Measurements from ENCODE around the gene NTSR2. TPM values are rescaled to one million over a fixed set of nuclear protein-coding genes. Genes with fewer than 3 reads are reported as not detected.

NTSR2 gene
- total RNA-seq, 1 donor from 2014 or later = not detected

- no peak overlapping the region for H3K27ac ChIP-seq (replicated peaks)
- H3K27me3 ChIP-seq (ENCODE audit: low read depth) = peaks cover 49% of the 10 kb centered on the region
- H3K36me3 ChIP-seq = no peaks in the 10 kb centered on the region
- no peaks in the 10 kb centered on the region for H3K9me3 ChIP-seq (replicated peaks)
- H3K4me1 ChIP-seq = peaks cover 9% of the 10 kb centered on the region
- no peak overlapping the region for H3K4me3 ChIP-seq
- peak; percentile 77 for TF ChIP-seq CTCF (IDR thresholded peaks at IDR 0.05; ENCODE audit: borderline replicate concordance)
- no peak for DNase-seq
- intact Hi-C loops (cut with micrococcal nuclease) = no loop called here
These were observed 12.0 kb upstream of the NTSR2 start for GRCh38 chr2:11681722-11682589.

GRCh38 chr2:11680901-11681721, 11.1 kb upstream of the NTSR2 start:
- H3K27me3 ChIP-seq (ENCODE audit: low read depth) = peaks cover 55% of the 10 kb centered on the region
- no peak overlapping the region for H3K4me3 ChIP-seq
- TF ChIP-seq CTCF (IDR thresholded peaks at IDR 0.05; ENCODE audit: borderline replicate concordance) = no peak
- intact Hi-C loops (cut with micrococcal nuclease) = no loop called here
- DNase-seq = no peak
- H3K9me3 ChIP-seq (replicated peaks) = no peaks in the 10 kb centered on the region
- peaks cover 16% of the 10 kb centered on the region for H3K4me1 ChIP-seq
- no peak overlapping the region for H3K27ac ChIP-seq (replicated peaks)
- no peaks in the 10 kb centered on the region for H3K36me3 ChIP-seq

- Histone ChIP-seq H3K27ac (replicated peaks) (no peak overlapping the region), H3K9me3 (replicated peaks) (no peaks in the 10 kb centered on the region), H3K27me3 (ENCODE audit: low read depth) (peaks cover 55% of the 10 kb centered on the region), H3K4me1 (peaks cover 16% of the 10 kb centered on the region), H3K4me3 (no peak overlapping the region), H3K36me3 (no peaks in the 10 kb centered on the region)
- TF ChIP-seq CTCF (IDR thresholded peaks at IDR 0.05; ENCODE audit: borderline replicate concordance) = no peak
- intact Hi-C loops (cut with micrococcal nuclease) = no loop called here
- no peak for DNase-seq
These were observed 10.3 kb upstream of the NTSR2 start for GRCh38 chr2:11680182-11680900.

- Histone ChIP-seq H3K9me3 (replicated peaks) (no peaks in the 10 kb centered on the region), H3K36me3 (no peaks in the 10 kb centered on the region), H3K27ac (replicated peaks) (no peak overlapping the region), H3K4me1 (peaks cover 16% of the 10 kb centered on the region), H3K4me3 (no peak overlapping the region), H3K27me3 (ENCODE audit: low read depth) (peaks cover 54% of the 10 kb centered on the region)
- intact Hi-C loops (cut with micrococcal nuclease) = no loop called here
- no peak for DNase-seq
- TF ChIP-seq CTCF (IDR thresholded peaks at IDR 0.05; ENCODE audit: borderline replicate concordance) = no peak
These were observed 9.6 kb upstream of the NTSR2 start for GRCh38 chr2:11679486-11680181.

GRCh38 chr2:11679016-11679415, 9.0 kb upstream of the NTSR2 start:
- no peak for TF ChIP-seq CTCF (IDR thresholded peaks at IDR 0.05; ENCODE audit: borderline replicate concordance)
- H3K27ac ChIP-seq (replicated peaks) = no peak overlapping the region
- no peaks in the 10 kb centered on the region for H3K36me3 ChIP-seq
- H3K4me1 ChIP-seq = peaks cover 16% of the 10 kb centered on the region
- no peak overlapping the region for H3K4me3 ChIP-seq
- H3K9me3 ChIP-seq (replicated peaks) = no peaks in the 10 kb centered on the region
- peaks cover 52% of the 10 kb centered on the region for H3K27me3 ChIP-seq (ENCODE audit: low read depth)
- DNase-seq = no peak
- intact Hi-C loops (cut with micrococcal nuclease) = no loop called here
